ENCODE results near the gene KRTAP12-2. TPM values are rescaled to one million over a fixed set of nuclear protein-coding genes. Genes with fewer than 3 reads are reported as not detected.
"Not testable (repeated sequence)": the region's sequence is repeated elsewhere in the genome, so short reads cannot be mapped to it uniquely, and the experiment has no call there.

KRTAP12-2 gene
- total RNA-seq, 3 donors from 2014 or later: not detected

DNA sequence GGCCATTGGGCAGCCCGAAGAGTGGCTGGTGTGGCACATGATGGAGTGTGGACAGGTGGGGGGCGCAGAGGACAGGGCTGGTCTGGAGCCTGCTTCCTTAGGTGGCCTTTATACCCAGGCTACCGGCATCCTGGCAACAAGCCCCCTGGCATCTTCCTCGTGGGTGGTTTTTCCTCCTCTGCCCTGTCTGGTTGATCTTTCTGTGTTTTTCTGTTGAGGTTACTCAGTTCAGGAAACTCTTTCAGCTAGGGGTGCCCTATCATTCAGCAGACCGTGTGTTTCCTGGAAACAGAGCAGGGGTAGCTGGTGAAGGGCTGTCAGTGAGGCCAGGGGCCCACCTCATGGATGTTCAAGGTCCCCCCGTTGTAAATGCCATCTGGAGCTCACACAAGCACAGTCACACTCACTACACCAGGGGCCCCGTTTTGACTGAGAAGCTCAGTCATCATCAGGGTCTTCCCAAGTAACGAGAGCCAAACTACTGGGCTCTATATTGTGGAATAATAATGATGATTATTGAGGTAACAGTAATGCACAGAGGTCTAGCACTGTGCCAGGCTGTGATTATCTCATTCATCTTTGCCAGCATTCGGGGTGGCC is 12.1 kb downstream of the KRTAP12-2 start, which contains the start of gene KRTAP12-4:
Gene KRTAP12-4 (minus strand): TSS at position 84 of the 600 bp plus-strand sequence. CDS start 45 bp downstream, at position 39.
- no peak for ATAC-seq
- Mint-ChIP-seq H3K4me3 (no peak within 1 kb of the TSS), H3K27me3 (ENCODE audit: low read depth) (no peaks in the 10 kb centered on the region), H3K4me1 (ENCODE audit: low read depth) (peaks cover 59% of the 10 kb centered on the region), H3K36me3 (ENCODE audit: insufficient read depth) (no peaks in the 10 kb centered on the region), H3K9me3 (peaks cover 14% of the 10 kb centered on the region)
- no peak for DNase-seq

DNA sequence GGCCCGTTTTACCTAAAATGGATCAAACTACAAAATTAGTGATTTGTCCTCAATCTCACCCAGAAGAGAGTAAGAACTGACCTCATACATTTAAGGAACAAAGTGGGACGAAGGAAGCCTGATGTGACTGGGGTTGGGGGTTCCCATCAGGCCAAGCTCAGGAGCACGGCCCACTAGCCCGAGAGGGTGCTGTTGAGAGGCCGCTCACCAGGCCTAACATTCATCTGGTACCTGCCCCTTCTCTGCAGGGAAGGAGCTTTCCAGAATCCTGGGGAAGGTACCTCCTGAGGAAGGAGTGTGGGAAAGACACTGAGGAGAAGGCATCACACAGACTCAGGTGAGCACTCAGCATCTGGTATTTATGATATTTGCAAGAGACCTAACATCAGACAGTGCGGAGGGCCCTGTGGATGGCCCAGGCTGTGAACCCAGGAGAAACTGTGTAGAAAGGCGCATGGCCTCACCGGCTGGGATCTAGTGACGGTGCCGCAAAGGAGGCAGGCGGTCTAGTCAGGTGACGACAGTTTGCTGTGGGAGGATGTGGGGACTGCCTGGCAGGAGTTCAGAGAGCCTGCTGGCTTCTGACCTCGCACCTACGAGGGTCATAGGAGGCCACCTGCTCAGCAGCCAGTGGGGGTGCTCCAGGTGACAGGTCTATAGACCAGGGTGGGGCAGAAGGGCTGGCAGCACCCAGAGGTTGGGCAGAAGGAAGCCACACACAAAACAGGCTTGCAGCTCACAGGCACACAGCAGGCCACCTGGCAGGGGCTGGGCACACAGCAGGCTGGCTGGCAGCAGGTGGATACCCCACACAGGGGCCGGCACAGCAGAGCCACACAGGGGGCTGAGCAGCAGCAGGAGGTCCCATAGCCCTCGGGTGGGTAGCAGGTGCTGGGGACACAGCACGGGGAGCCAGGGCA is 12.8 kb downstream of the KRTAP12-2 start:
- peaks cover 51% of the 10 kb centered on the region for H3K4me1 Mint-ChIP-seq (ENCODE audit: low read depth)
- H3K4me3 Mint-ChIP-seq: no peak overlapping the region
- ATAC-seq (no peak), DNase-seq (no peak)
- H3K36me3 Mint-ChIP-seq (ENCODE audit: insufficient read depth): no peaks in the 10 kb centered on the region
- no peaks in the 10 kb centered on the region for H3K27me3 Mint-ChIP-seq (ENCODE audit: low read depth)
- peaks cover 14% of the 10 kb centered on the region for H3K9me3 Mint-ChIP-seq

DNA sequence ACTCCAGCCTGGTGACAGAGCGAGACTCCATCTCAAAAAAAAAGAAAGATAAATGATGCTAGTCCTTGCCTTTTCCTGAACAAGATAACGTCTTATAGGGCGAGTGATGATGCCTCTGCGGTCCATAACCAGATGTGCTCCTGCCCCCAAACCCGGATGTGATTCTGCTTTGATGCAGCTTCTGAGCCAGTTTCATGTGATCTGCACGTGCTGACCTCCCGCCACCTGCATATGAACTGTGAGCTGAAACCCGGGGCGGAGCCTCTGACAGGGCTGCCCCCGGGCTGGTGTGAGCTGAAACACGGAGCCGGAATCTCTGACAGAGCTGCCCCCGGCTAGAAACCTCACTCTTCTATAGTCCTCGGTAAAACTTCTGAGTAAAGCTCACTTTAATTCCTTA is 13.6 kb downstream of the KRTAP12-2 start:
- peaks cover 43% of the 10 kb centered on the region for H3K4me1 Mint-ChIP-seq (ENCODE audit: low read depth)
- peaks cover 14% of the 10 kb centered on the region for H3K9me3 Mint-ChIP-seq
- no peak overlapping the region for H3K4me3 Mint-ChIP-seq

DNA sequence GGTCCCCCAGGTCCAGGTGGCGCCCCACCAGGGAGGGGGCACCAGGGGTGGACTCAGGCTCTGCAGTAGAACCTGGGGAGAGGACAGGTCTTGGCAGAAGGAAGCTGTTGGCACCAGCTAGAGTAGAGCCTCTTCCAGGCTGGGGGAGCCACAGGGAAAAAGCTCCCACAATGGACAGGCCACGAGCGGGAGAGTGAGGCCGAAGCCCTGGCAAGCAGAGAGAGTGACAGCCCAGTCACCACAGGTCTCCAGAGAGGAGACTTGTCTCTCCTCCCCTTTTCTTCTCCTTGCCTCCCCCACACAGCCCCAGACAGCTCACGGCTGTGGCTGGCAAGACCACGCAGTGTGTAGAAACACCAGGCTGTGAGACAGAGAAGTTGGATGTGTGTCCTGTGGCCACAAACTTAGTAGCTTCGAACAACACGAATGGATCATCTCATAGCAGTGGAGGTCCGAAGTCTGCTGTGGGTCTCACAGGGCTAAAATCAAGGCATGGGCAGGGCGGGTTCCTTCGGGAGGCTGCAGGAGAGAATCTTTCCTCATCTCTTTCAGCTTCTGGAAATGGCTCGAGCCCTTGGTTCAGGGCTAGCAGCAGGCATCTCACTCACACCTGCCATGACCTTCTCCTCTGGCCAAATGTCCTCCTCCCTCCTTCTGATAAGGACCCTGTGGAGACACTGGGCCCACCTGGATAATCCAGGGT is 15.6 kb downstream of the KRTAP12-2 start:
- H3K9me3 Mint-ChIP-seq: peaks cover 2% of the 10 kb centered on the region
- no peaks in the 10 kb centered on the region for H3K36me3 Mint-ChIP-seq (ENCODE audit: insufficient read depth)
- DNase-seq: no peak
- no peaks in the 10 kb centered on the region for H3K27me3 Mint-ChIP-seq (ENCODE audit: low read depth)
- ATAC-seq: no peak
- H3K4me3 Mint-ChIP-seq: no peak overlapping the region
- H3K4me1 Mint-ChIP-seq (ENCODE audit: low read depth): peaks cover 23% of the 10 kb centered on the region

More for the DNA sequence above, 13.6 kb downstream of the KRTAP12-2 start:
- no peaks in the 10 kb centered on the region for H3K36me3 Mint-ChIP-seq (ENCODE audit: insufficient read depth)
- ATAC-seq: no peak
- no peak for DNase-seq
- H3K27me3 Mint-ChIP-seq (ENCODE audit: low read depth): no peaks in the 10 kb centered on the region

DNA sequence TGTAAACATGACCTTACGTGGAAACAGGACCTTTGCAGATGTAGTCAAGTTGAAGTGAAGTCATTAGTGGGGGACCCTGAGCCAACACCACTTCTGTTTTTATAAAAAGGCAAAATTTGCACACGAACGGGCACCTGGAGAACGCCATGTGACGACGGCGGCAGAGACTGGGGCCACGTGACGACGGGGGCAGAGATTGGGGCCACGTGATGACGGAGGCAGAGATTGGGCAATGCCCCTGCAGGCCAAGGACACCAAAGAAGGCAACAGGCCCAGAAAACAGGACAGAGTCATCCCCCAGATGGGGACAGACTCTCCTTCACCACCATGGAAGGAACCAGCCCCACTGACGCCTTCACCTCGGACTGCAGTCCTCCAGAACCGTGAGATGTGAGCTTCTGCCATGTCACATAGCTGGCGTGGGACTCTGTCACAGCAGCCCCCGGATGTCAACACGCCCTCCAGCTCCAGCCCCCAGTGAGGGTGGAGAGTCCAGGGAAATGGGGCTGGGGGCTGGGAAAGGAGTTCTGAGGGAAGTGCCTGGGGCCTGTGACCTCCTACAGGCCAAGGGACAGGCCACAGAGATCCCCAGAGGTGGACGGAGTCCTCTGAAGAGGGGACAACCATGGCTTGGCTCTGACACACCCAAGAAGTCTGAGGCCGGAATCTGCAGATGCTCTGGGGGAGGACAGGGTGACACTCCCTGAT is 16.3 kb downstream of the KRTAP12-2 start:
- Mint-ChIP-seq H3K4me3 (no peak overlapping the region), H3K27me3 (ENCODE audit: low read depth) (no peaks in the 10 kb centered on the region), H3K36me3 (ENCODE audit: insufficient read depth) (no peaks in the 10 kb centered on the region), H3K9me3 (no peaks in the 10 kb centered on the region), H3K4me1 (ENCODE audit: low read depth) (peaks cover 18% of the 10 kb centered on the region)
- DNase-seq: no peak
- no peak for ATAC-seq

DNA sequence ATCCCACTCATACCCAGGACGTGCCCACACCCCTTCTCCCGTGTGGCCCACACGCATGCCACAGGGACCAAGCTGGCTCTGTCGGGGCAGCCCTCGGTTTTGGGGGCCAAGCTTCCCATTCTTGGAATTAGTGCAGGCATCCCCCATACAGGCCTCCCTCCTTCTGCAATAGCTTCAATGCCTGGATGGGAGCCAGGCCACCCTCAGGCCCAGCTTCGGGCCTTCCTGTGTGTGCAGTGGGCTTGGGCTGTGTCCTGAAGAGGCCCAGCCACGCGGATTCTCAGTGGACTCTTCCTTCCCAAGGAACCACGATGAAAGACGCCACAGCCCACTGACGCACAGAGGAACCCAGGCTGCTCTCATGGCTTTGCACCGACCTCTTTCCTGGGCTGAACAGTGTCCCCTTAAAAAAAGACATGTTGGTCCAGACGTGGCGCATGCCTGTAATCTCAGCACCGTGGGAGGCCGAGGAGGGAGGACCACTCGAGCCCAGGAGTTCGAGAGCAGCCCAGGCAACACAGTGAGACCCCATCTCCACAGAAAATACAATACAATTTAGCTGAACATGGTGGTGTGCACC is 17.1 kb downstream of the KRTAP12-2 start:
- Mint-ChIP-seq H3K4me3 (no peak overlapping the region), H3K4me1 (ENCODE audit: low read depth) (peaks cover 11% of the 10 kb centered on the region), H3K36me3 (ENCODE audit: insufficient read depth) (no peaks in the 10 kb centered on the region), H3K27me3 (ENCODE audit: low read depth) (no peaks in the 10 kb centered on the region), H3K9me3 (peaks cover 6% of the 10 kb centered on the region)
- ATAC-seq (no peak), DNase-seq (no peak)

DNA sequence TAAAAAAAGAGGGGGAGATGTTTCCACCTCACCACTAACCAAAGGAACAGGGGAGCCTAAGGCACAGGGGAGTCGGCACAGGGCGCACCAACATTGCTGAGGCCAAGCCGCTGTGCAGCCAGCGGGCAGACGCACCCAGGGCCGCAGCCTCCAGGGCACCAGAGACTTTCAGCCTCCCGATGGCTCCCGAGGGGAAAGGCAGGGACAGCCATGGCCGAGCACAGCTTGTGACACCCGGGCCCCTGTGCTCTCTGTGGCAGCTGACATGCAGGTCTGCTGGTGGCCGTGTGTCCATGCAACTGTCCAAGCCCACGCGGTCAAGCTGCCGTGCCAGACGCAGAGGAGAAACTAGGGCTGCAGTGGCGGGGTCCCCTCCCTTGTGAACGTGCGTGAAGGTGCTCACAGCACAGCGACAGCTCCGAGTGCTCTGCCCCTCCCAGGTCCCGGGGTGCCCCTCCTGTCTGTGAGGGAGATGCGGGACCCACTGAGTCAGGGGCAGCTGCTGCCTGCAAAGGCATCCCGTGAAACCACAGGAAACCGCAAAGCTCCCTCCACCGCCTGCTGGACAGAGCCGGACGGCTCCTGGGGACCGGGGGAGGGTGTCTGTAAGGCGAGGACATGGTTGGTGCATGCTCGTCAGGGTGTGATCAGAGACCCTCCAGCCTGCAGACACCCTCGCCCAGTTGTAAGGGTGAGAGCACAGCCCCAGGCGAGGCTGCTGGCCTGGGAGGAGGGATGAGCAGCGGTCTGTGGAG is 18.0 kb downstream of the KRTAP12-2 start:
- Mint-ChIP-seq H3K27me3 (ENCODE audit: low read depth) (no peaks in the 10 kb centered on the region), H3K4me1 (ENCODE audit: low read depth) (peaks cover 4% of the 10 kb centered on the region), H3K9me3 (peaks cover 14% of the 10 kb centered on the region), H3K4me3 (no peak overlapping the region), H3K36me3 (ENCODE audit: insufficient read depth) (no peaks in the 10 kb centered on the region)
- no peak for DNase-seq
- no peak for ATAC-seq

DNA sequence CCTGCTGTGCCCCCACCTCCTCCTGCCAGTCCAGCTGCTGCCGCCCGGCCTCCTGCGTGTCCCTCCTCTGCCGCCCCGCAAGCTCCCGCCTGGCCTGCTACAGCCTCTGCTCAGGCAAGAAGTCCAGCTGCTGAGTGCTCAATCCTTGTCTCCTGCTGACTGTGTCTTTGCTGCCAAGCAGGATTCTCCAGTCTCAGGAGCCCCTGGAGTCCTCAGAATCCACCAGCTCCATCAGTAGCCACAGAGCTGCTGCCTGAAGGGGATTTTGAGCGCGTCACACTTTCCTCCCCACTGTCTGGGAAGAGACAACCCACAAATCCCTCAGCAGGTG is 19.5 kb downstream of the KRTAP12-2 start:
- Mint-ChIP-seq H3K4me3 (no peak overlapping the region), H3K36me3 (ENCODE audit: insufficient read depth) (peaks cover 2% of the 10 kb centered on the region), H3K27me3 (ENCODE audit: low read depth) (no peaks in the 10 kb centered on the region), H3K9me3 (peaks cover 19% of the 10 kb centered on the region), H3K4me1 (ENCODE audit: low read depth) (no peaks in the 10 kb centered on the region)
- DNase-seq (no peak), ATAC-seq (no peak)

DNA sequence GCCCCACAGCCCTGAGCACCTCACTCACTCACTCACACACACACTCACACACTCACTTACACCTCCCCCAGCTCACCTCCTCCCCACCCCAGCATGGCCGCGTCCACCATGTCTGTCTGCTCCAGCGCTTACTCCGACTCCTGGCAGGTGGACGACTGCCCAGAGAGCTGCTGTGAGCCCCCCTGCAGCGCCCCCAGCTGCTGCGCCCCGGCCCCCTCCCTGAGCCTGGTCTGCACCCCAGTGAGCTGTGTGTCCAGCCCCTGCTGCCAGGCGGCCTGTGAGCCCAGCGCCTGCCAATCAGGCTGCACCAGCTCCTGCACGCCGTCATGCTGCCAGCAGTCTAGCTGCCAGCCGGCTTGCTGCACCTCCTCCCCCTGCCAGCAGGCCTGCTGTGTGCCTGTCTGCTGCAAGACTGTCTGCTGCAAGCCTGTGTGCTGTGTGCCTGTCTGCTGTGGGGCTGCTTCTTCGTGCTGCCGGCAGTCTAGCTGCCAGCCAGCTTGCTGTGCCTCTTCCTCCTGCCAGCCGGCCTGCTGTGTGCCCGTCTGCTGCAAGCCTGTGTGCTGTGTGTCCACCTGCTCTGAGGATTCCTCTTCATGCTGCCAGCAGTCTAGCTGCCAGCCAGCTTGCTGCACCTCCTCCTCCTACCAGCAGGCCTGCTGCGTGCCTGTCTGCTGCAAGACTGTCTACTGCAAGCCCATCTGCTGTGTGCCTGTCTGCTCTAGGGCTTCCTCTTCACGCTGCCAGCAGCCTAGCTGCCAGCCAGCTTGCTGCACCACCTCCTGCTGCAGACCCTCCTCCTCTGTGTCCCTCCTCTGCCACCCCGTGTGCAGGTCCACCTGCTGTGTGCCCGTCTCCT is 20.1 kb downstream of the KRTAP12-2 start, which contains the start of gene KRTAP10-11:
Gene KRTAP10-11 (plus strand): TSS at position 49 of the 856 bp plus-strand sequence. CDS start 45 bp downstream, at position 94.
- not testable (repeated sequence) for H3K4me1 Mint-ChIP-seq (ENCODE audit: low read depth); DNase-seq; ATAC-seq; H3K27me3 Mint-ChIP-seq (ENCODE audit: low read depth); H3K36me3 Mint-ChIP-seq (ENCODE audit: insufficient read depth); H3K4me3 Mint-ChIP-seq
- peaks cover 19% of the 10 kb centered on the region for H3K9me3 Mint-ChIP-seq

DNA sequence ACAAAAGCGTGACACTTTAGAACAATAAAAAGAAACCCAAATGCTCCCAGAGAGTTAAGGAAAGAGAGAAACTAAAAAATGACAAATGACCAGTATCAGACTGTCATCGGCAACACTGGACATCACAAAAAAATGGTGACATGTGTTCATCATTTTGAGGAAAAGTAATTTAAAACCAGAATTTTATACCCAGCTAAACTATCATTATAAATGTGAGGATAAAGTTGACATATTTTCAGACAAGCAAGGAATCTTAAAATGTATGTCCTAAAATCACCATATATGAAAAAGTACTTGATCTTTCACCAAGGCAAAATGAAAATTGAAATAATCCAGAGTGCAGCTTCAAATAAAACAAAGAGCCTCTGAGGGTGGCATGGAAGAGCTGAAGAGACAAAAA is 21.8 kb downstream of the KRTAP12-2 start:
- peaks cover 2% of the 10 kb centered on the region for H3K36me3 Mint-ChIP-seq (ENCODE audit: insufficient read depth)
- ATAC-seq (no peak), DNase-seq (no peak)
- peaks cover 6% of the 10 kb centered on the region for H3K27me3 Mint-ChIP-seq (ENCODE audit: low read depth)
- no peak overlapping the region for H3K4me3 Mint-ChIP-seq
- H3K4me1 Mint-ChIP-seq (ENCODE audit: low read depth): no peaks in the 10 kb centered on the region
- H3K9me3 Mint-ChIP-seq: peaks cover 27% of the 10 kb centered on the region

DNA sequence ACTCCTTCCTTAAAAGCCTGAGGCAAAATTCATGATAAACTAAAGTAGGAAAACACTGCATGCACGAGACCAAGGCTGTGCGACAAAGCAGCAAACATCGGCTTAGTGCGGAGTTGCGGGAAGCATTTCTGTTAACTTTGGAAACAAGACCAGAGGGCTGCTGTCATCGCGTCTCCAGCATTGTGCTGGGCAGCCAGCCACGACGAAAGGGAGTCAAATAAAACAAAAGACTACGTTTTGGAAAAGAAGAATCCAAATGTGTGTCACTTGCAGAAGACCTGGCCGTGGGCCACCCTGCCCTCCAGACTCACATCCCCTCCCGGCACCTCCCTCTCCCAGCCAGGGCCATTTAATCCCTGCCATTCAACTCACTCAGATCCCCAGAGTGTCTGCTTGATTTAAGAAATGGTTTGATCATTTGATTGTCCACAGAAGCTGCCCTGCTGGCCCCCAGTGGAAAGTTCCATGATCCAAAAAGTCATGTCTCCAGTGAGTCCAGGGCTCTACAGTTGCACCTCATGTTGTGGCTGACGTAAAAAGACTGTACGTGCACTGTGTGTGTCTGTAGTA is 22.9 kb downstream of the KRTAP12-2 start:
- peaks cover 2% of the 10 kb centered on the region for H3K36me3 Mint-ChIP-seq (ENCODE audit: insufficient read depth)
- peaks cover 27% of the 10 kb centered on the region for H3K9me3 Mint-ChIP-seq
- no peak for DNase-seq
- no peak for ATAC-seq
- no peaks in the 10 kb centered on the region for H3K4me1 Mint-ChIP-seq (ENCODE audit: low read depth)
- no peak overlapping the region for H3K4me3 Mint-ChIP-seq
- peaks cover 10% of the 10 kb centered on the region for H3K27me3 Mint-ChIP-seq (ENCODE audit: low read depth)

DNA sequence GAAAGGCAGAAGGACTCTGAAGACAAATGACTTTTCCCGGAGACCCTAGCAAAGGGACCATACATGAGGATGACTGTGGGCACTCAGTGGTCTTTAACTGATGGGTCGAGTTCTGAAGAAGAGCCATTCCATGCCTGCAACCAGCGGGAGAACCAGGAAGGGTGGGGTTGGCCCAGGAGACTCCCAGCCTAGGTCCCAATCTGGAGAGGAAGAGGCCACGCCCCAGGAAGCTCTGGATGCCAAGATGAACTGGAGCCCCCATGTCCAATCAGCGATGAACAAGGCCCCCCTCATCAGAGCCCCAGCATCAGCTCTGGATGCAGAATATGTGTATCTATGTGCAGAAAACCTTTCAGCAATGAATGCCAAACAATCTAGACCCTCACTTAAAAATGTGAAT is 26.0 kb downstream of the KRTAP12-2 start:
- no peak for ATAC-seq
- H3K4me1 Mint-ChIP-seq (ENCODE audit: low read depth): no peaks in the 10 kb centered on the region
- no peak overlapping the region for H3K4me3 Mint-ChIP-seq
- H3K9me3 Mint-ChIP-seq: peaks cover 27% of the 10 kb centered on the region
- H3K36me3 Mint-ChIP-seq (ENCODE audit: insufficient read depth): peaks cover 2% of the 10 kb centered on the region
- no peak for DNase-seq
- peaks cover 10% of the 10 kb centered on the region for H3K27me3 Mint-ChIP-seq (ENCODE audit: low read depth)
